Esophagus muscularis mucosa (tissue), 3 donors: ENCODE measurements around the gene CBX5.

ENCODE experiments used
- POLR2A ChIP-seq: fragments of 450-650 bp; IDR thresholded peaks from one replicate; pipeline ENCODE4 v1.6.1; 2017; ENCODE audit warnings: antibody characterized with exemption, moderate library complexity, mild to moderate bottlenecking, low read depth
- POLR2AphosphoS5 ChIP-seq, 2 donors: sonication (generic); formaldehyde crosslinking; IDR thresholded peaks; one replicate each; pipeline ENCODE4 v1.6.1; 2017; ENCODE audit warnings: antibody characterized with exemption in 2 of 2
- TF ChIP-seq, protein P1 (sequence below), 3 experiments: fragments of 200-600 bp in 2 of 3; fragments of 450-650 bp in 1 of 3; sonication (generic) in 2 of 3; IDR thresholded peaks; one replicate each; pipeline ENCODE4 v1.5.1; 2017 to 2019; ENCODE audit warnings: antibody characterized with exemption in 3 of 3, mild to moderate bottlenecking in 2 of 3, moderate library complexity in 1 of 3

DNA sequence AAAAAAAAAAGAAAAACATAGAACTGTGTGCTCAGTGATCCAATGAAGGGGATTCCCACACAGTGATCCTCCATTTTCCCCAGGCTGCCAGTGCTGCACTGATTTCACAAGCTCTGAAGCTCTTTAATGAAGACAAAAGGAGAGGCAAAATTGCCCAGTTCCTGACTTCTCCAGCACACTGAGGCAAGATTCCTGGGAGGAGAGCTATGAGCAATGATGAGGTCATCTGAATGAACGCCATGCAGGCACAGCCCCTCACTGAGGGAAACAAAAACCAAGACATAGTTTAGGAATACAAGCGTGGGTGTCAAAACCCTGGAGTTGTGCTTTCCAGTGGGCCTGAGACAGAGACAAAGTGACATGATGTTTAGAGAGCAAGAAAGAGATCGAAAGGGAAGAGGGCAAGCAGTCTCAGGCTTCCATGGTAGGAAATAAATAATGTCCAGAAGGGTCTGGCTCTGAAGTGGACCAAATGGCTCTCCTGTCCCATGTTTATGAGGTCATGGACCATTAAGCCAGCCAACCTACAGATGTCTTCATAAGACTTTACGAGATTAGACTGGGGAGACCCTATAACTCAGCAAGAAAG, 50.2 kb downstream of the CBX5 start:
- TF ChIP-seq, protein P1, sequence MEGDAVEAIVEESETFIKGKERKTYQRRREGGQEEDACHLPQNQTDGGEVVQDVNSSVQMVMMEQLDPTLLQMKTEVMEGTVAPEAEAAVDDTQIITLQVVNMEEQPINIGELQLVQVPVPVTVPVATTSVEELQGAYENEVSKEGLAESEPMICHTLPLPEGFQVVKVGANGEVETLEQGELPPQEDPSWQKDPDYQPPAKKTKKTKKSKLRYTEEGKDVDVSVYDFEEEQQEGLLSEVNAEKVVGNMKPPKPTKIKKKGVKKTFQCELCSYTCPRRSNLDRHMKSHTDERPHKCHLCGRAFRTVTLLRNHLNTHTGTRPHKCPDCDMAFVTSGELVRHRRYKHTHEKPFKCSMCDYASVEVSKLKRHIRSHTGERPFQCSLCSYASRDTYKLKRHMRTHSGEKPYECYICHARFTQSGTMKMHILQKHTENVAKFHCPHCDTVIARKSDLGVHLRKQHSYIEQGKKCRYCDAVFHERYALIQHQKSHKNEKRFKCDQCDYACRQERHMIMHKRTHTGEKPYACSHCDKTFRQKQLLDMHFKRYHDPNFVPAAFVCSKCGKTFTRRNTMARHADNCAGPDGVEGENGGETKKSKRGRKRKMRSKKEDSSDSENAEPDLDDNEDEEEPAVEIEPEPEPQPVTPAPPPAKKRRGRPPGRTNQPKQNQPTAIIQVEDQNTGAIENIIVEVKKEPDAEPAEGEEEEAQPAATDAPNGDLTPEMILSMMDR (IDR thresholded peaks at IDR 0.05): no peak
- TF ChIP-seq POLR2A (no peak), POLR2AphosphoS5 (IDR thresholded peaks at IDR 0.05) (peak in 1 of 2 donors; percentile 50)
